ENCODE data around the gene RPL31.

- no peak for TF ChIP-seq POLR2AphosphoS5 (IDR thresholded peaks at IDR 0.05)
- no peak for TF ChIP-seq EP300 (IDR thresholded peaks at IDR 0.05; ENCODE audit: low read depth)
- TF ChIP-seq POLR2A (IDR thresholded peaks at IDR 0.05): no peak
- TF ChIP-seq CTCF (IDR thresholded peaks at IDR 0.05): no peak
These were observed 11.9 kb upstream of the RPL31 start for GRCh38 chr2:100990166-100990565.

Measured in transverse colon (tissue), 4 donors.